ENCODE data around the gene PLB1.

PLB1 gene

DNA sequence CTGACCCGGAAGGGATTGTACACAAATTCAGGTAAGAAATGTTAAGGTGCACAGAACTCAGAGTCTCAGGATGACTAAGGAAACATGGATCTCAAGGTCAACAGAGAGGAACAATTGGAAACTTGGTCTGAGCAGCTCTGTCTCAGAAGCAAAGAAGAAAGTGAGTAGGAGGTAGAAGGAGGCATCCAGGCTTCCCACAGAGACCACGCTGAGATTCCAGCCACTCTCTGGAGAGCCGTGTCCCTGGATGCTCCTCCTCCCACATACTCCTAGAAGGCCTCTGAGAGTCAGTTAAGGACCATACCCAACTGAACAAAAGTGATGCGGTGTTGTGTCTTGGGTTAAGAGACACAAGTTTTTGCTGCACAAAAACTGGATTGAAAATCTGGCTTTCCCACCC lies 8.6 kb upstream of the PLB1 start:
- H3K27ac ChIP-seq (ENCODE audit: low read depth, low read length, poor library complexity, severe bottlenecking) = no peak overlapping the region
- no peak for TF ChIP-seq EZH2 (IDR thresholded peaks at IDR 0.05; ENCODE audit: borderline replicate concordance, low read length)
- TF ChIP-seq, protein P1, sequence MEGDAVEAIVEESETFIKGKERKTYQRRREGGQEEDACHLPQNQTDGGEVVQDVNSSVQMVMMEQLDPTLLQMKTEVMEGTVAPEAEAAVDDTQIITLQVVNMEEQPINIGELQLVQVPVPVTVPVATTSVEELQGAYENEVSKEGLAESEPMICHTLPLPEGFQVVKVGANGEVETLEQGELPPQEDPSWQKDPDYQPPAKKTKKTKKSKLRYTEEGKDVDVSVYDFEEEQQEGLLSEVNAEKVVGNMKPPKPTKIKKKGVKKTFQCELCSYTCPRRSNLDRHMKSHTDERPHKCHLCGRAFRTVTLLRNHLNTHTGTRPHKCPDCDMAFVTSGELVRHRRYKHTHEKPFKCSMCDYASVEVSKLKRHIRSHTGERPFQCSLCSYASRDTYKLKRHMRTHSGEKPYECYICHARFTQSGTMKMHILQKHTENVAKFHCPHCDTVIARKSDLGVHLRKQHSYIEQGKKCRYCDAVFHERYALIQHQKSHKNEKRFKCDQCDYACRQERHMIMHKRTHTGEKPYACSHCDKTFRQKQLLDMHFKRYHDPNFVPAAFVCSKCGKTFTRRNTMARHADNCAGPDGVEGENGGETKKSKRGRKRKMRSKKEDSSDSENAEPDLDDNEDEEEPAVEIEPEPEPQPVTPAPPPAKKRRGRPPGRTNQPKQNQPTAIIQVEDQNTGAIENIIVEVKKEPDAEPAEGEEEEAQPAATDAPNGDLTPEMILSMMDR (IDR thresholded peaks at IDR 0.05; ENCODE audit: low read length) = no peak
- H4K20me1 ChIP-seq (ENCODE audit: insufficient read depth, low read length) = no peaks in the 10 kb centered on the region
- H3K9me2 ChIP-seq (ENCODE audit: low read depth, low read length) = no peaks in the 10 kb centered on the region
- H3K9me3 ChIP-seq (ENCODE audit: low read length) = no peaks in the 10 kb centered on the region
- H3K4me2 ChIP-seq (ENCODE audit: low read length) = no peak overlapping the region
- no peak overlapping the region for H3K9ac ChIP-seq (ENCODE audit: low read length)
- H3F3A ChIP-seq (ENCODE audit: insufficient read depth, low read length) = no peaks in the 10 kb centered on the region
- no peaks in the 10 kb centered on the region for H3K4me1 ChIP-seq (ENCODE audit: insufficient read depth, low read length, severe bottlenecking)
- H3K4me3 ChIP-seq (ENCODE audit: low read depth, low read length, poor library complexity, severe bottlenecking) = no peak overlapping the region
- no peaks in the 10 kb centered on the region for H3K27me3 ChIP-seq (ENCODE audit: insufficient read depth, low read length)
- no peaks in the 10 kb centered on the region for H3K79me2 ChIP-seq (ENCODE audit: insufficient read depth, low read length)
- no peak overlapping the region for H2AFZ ChIP-seq (ENCODE audit: low read length)
- no peaks in the 10 kb centered on the region for H3K36me3 ChIP-seq (ENCODE audit: insufficient read depth, low read length)

DNA sequence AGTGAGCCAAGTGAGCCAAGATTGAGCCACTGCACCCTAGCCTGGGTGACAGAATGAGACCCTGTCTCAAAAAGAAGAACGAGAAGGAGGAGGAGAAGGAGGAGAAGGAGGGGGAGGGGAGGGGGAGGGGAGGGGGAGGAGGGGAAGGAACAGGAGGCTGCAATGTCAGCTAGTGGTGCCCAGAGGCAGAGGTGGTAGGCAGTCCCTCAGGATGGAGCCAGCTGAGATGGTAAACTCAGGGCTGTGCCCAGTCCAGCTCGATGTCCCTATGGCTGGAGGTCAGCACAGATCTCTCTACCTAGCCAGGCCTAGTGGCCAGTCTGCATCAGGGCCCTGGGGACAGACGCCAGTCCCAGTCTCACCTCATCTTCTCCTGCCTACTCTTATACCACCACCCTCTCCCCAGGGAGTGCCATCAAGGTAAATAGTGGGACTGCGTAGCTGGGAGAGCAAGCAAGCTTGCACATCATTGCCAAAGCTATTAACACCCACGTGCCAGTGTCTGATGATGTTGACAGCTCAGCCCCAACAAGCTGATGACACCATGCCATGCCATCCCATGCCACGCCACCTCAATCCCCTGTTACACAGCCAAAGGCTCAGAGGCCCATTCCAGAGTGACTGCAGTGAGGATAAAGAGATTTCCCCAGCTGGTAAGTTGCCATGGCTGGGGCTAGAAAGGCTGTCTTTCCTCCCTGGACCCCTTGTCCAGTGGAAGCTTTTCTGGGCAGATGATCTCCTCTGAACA lies 7.6 kb upstream of the PLB1 start:
- Histone ChIP-seq H3K4me1 (ENCODE audit: insufficient read depth, low read length, severe bottlenecking) (no peaks in the 10 kb centered on the region), H3K4me3 (ENCODE audit: low read depth, low read length, poor library complexity, severe bottlenecking) (no peak overlapping the region), H3F3A (ENCODE audit: insufficient read depth, low read length) (no peaks in the 10 kb centered on the region), H3K9me2 (ENCODE audit: low read depth, low read length) (no peaks in the 10 kb centered on the region), H3K9ac (ENCODE audit: low read length) (no peak overlapping the region), H3K4me2 (ENCODE audit: low read length) (no peak overlapping the region), H3K9me3 (ENCODE audit: low read length) (no peaks in the 10 kb centered on the region), H4K20me1 (ENCODE audit: insufficient read depth, low read length) (no peaks in the 10 kb centered on the region), H2AFZ (ENCODE audit: low read length) (no peak overlapping the region), H3K36me3 (ENCODE audit: insufficient read depth, low read length) (no peaks in the 10 kb centered on the region), H3K27me3 (ENCODE audit: insufficient read depth, low read length) (no peaks in the 10 kb centered on the region), H3K79me2 (ENCODE audit: insufficient read depth, low read length) (no peaks in the 10 kb centered on the region), H3K27ac (ENCODE audit: low read depth, low read length, poor library complexity, severe bottlenecking) (no peak overlapping the region)
- TF ChIP-seq, protein P1 (IDR thresholded peaks at IDR 0.05; ENCODE audit: low read length) = no peak
- TF ChIP-seq EZH2 (IDR thresholded peaks at IDR 0.05; ENCODE audit: borderline replicate concordance, low read length) = no peak

DNA sequence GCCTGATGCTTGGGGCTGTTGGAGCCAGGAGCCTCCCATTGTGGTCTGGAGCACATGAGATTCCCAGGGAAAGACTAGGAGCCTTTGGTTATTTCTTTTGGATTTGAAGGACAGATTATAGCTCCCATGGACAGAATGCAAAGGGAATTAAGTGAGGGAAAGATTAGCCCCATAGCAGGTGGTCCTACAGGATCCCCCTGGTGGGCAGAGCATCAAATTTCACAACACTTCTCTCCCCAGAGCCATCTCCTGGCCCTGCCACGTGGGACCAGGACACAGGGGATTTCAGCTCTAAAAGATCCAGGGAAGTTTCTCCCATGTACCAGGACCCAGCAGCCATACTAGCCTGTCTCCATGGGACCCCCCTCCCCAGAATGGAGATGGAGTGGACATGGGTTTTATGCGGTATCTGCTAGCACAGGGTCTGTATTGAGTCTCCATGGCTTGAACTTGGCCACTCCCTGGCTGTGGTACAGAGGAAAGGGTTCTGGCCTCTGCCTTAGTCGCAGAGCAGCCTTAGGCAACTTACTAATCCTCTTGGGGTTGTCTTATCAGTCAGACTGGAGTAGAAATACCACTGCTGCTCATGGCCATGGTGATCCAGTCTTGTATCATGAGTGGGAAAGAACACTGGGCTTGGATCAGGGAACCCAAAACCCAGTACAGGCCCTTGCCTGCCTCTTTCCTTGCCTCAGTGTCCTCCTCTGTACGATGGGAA lies 6.8 kb upstream of the PLB1 start:
- no peaks in the 10 kb centered on the region for H3K9me3 ChIP-seq (ENCODE audit: low read length)

More for the DNA sequence above, 6.8 kb upstream of the PLB1 start:
- H3K27me3 ChIP-seq (ENCODE audit: insufficient read depth, low read length) = no peaks in the 10 kb centered on the region
- H3K9me2 ChIP-seq (ENCODE audit: low read depth, low read length) = no peaks in the 10 kb centered on the region
- H3K79me2 ChIP-seq (ENCODE audit: insufficient read depth, low read length) = no peaks in the 10 kb centered on the region
- H3K4me2 ChIP-seq (ENCODE audit: low read length) = no peak overlapping the region
- H3K36me3 ChIP-seq (ENCODE audit: insufficient read depth, low read length) = no peaks in the 10 kb centered on the region
- H3F3A ChIP-seq (ENCODE audit: insufficient read depth, low read length) = no peaks in the 10 kb centered on the region
- no peak for TF ChIP-seq EZH2 (IDR thresholded peaks at IDR 0.05; ENCODE audit: borderline replicate concordance, low read length)
- no peak overlapping the region for H2AFZ ChIP-seq (ENCODE audit: low read length)
- H3K4me3 ChIP-seq (ENCODE audit: low read depth, low read length, poor library complexity, severe bottlenecking) = no peak overlapping the region
- H3K4me1 ChIP-seq (ENCODE audit: insufficient read depth, low read length, severe bottlenecking) = no peaks in the 10 kb centered on the region
- H3K27ac ChIP-seq (ENCODE audit: low read depth, low read length, poor library complexity, severe bottlenecking) = no peak overlapping the region
- no peak overlapping the region for H3K9ac ChIP-seq (ENCODE audit: low read length)
- H4K20me1 ChIP-seq (ENCODE audit: insufficient read depth, low read length) = no peaks in the 10 kb centered on the region

All from OCI-LY1 (cell line).